WTC11 (cell line): ENCODE results near the gene ETV2. TPM values are rescaled to one million over a fixed set of nuclear protein-coding genes. Genes with fewer than 3 reads are reported as not detected.

ENCODE experiments used
- ATAC-seq: fragments of 200-7000 bp; cut with Tn5 transposase; 2 replicates; pipeline ENCODE4 v1.10.0; 2021; ENCODE audit warnings: mild to moderate bottlenecking, moderate library complexity
- CTCF ChIA-PET: fragments of 300-600 bp; sonication (Branson Sonifier 250); formaldehyde crosslinking; loops from one replicate; lab custom pipeline; 2021; ENCODE audit warnings: antibody characterized with exemption; lab: Charles Lee
- POLR2A ChIA-PET: fragments of 350-600 bp; sonication (Branson Sonifier 250); formaldehyde crosslinking; loops from one replicate; lab custom pipeline; 2021; ENCODE audit warnings: antibody characterized with exemption; lab: Charles Lee
- DNase-seq: peaks from one replicate; pipeline ENCODE4 v3.0.0; 2021; ENCODE audit warnings: low spot score
- H3K27ac Mint-ChIP-seq: 2 replicates; pipeline ENCODE4 v1.8.0; 2021; ENCODE audit warnings: mixed read lengths
- H3K27me3 Mint-ChIP-seq: 2 replicates; pipeline ENCODE4 v1.8.0; 2021; ENCODE audit warnings: low read depth, mild to moderate bottlenecking, moderate library complexity, mixed read lengths
- H3K36me3 Mint-ChIP-seq: 2 replicates; pipeline ENCODE4 v1.8.0; 2021; ENCODE audit warnings: mixed read lengths
- H3K4me1 Mint-ChIP-seq: 2 replicates; pipeline ENCODE4 v1.8.0; 2022; ENCODE audit warnings: mixed read lengths
- H3K4me3 Mint-ChIP-seq: 2 replicates; pipeline ENCODE4 v1.8.0; 2021; ENCODE audit warnings: mild to moderate bottlenecking, moderate library complexity, mixed read lengths
- H3K9me3 Mint-ChIP-seq: 2 replicates; pipeline ENCODE4 v1.8.0; 2021; ENCODE audit warnings: mixed read lengths
- CREM ChIP-seq: sonication (generic); formaldehyde crosslinking; IDR thresholded peaks from 2 replicates; pipeline ENCODE4 v1.8.1; 2022; ENCODE audit warnings: mild to moderate bottlenecking, missing genetic modification reagents, moderate library complexity
- ELF4 ChIP-seq: sonication (generic); formaldehyde crosslinking; IDR thresholded peaks from 2 replicates; pipeline ENCODE4 v1.8.1; 2022; ENCODE audit warnings: low read depth, mild to moderate bottlenecking, moderate library complexity, missing genetic modification reagents
- ETV6 ChIP-seq: sonication (generic); formaldehyde crosslinking; IDR thresholded peaks from 2 replicates; pipeline ENCODE4 v1.8.1; 2022; ENCODE audit warnings: mild to moderate bottlenecking, missing genetic modification reagents
- JUN ChIP-seq: sonication (generic); formaldehyde crosslinking; IDR thresholded peaks from 2 replicates; pipeline ENCODE4 v1.8.0; 2023; ENCODE audit warnings: mild to moderate bottlenecking, missing genetic modification reagents
- KAT7 ChIP-seq: sonication (generic); formaldehyde crosslinking; IDR thresholded peaks from 2 replicates; pipeline ENCODE4 v1.8.1; 2023; ENCODE audit warnings: missing genetic modification reagents, mild to moderate bottlenecking, borderline replicate concordance
- NFE2L1 ChIP-seq: sonication (generic); formaldehyde crosslinking; IDR thresholded peaks from 2 replicates; pipeline ENCODE4 v1.8.1; 2023; ENCODE audit warnings: missing genetic modification reagents
- NR1H2 ChIP-seq: sonication (generic); formaldehyde crosslinking; IDR thresholded peaks from 2 replicates; pipeline ENCODE4 v1.9.0; 2021; ENCODE audit warnings: mild to moderate bottlenecking, moderate library complexity, missing genetic modification reagents
- SMAD3 ChIP-seq: sonication (generic); formaldehyde crosslinking; IDR thresholded peaks from 2 replicates; pipeline ENCODE4 v1.8.0; 2022; ENCODE audit warnings: missing genetic modification reagents, mild to moderate bottlenecking, borderline replicate concordance
- SOX15 ChIP-seq: fragments of 250-450 bp; sonication (Bioruptor Pico); IDR thresholded peaks from 2 replicates; pipeline ENCODE4 v1.9.0; 2021; ENCODE audit warnings: mild to moderate bottlenecking
- SP1 ChIP-seq: sonication (generic); formaldehyde crosslinking; conservative IDR thresholded peaks from 2 replicates; pipeline ENCODE4 v1.8.1; 2022; ENCODE audit warnings: missing genetic modification reagents
- TCF7 ChIP-seq: sonication (generic); formaldehyde crosslinking; IDR thresholded peaks from 2 replicates; pipeline ENCODE4 v1.8.0; 2022; ENCODE audit warnings: mild to moderate bottlenecking, low read depth, missing genetic modification reagents, moderate library complexity
- TEAD4 ChIP-seq: sonication (generic); formaldehyde crosslinking; IDR thresholded peaks from 2 replicates; pipeline ENCODE4 v1.8.0; 2022; ENCODE audit warnings: mild to moderate bottlenecking, missing genetic modification reagents
- ZBTB43 ChIP-seq: sonication (generic); formaldehyde crosslinking; IDR thresholded peaks from 2 replicates; pipeline ENCODE4 v1.8.1; 2023; ENCODE audit warnings: mild to moderate bottlenecking, missing genetic modification reagents
- ZNF263 ChIP-seq: sonication (generic); formaldehyde crosslinking; IDR thresholded peaks from 2 replicates; pipeline ENCODE4 v1.8.1; 2022; ENCODE audit warnings: low read depth, mild to moderate bottlenecking, moderate library complexity, missing genetic modification reagents
- ZNF317 ChIP-seq: sonication (generic); formaldehyde crosslinking; IDR thresholded peaks from 2 replicates; pipeline ENCODE4 v1.8.1; 2023; ENCODE audit warnings: low read depth, mild to moderate bottlenecking, moderate library complexity, missing genetic modification reagents, borderline replicate concordance
- ZNF416 ChIP-seq: fragments of 250-450 bp; sonication (Bioruptor Pico); IDR thresholded peaks from 2 replicates; pipeline ENCODE4 v1.9.0; 2021; ENCODE audit warnings: mild to moderate bottlenecking, inconsistent platforms
- ZNF423 ChIP-seq: fragments of 250-450 bp; sonication (Bioruptor Pico); IDR thresholded peaks from 2 replicates; pipeline ENCODE4 v2.1.2; 2022; ENCODE audit warnings: mild to moderate bottlenecking, moderate library complexity
- ZNF512 ChIP-seq: sonication (generic); formaldehyde crosslinking; IDR thresholded peaks from 2 replicates; pipeline ENCODE4 v1.8.1; 2022; ENCODE audit warnings: missing genetic modification reagents, borderline replicate concordance
- total RNA-seq: library from RNA; stranded (reverse); gene quantifications from 3 replicates; pipeline ENCODE4 v1.2.3, GENCODE V29; 2021
- TF ChIP-seq, protein P1 (sequence below): fragments of 200-600 bp; IDR thresholded peaks from 2 replicates; pipeline ENCODE4 v1.8.0; 2022; ENCODE audit warnings: antibody characterized with exemption

The ETV2 gene
- total RNA-seq, 1 experiment from 2014 or later = 1.7 TPM

DNA sequence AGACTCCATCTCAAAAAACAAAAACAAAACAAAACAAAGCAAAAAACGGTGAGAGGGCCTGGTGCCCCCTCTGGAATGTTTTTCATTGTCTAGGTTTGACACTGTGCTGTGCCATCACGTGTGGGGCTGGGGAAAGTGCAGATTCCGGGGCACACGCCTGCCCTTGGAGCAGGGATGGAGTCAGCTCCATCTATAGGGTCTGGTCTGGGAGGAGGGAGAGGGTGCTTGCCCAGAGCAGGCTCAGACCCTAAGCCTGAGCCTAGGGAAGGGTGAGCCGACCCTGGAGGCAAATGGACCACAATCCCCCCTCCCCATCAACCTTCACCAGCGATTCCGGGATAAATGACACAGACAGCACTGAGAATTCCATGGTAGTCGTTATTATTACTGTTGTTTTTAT is 51.9 kb downstream of the ETV2 start:
- peaks cover 3% of the 10 kb centered on the region for H3K27me3 Mint-ChIP-seq
- H3K36me3 Mint-ChIP-seq = no peaks in the 10 kb centered on the region
- H3K4me1 Mint-ChIP-seq = no peaks in the 10 kb centered on the region; the same call in 1 of the 2 replicates
- ATAC-seq = peak; percentile 67
- peaks cover 4% of the 10 kb centered on the region; the same call in 1 of the 2 replicates for H3K9me3 Mint-ChIP-seq
- DNase-seq = no peak
- H3K4me3 Mint-ChIP-seq = no peak overlapping the region
- ChIA-PET CTCF (interaction anchor here (0.8 to 3.5 kb wide), 9 partner anchors 9 to 183 kb away, joined by 3 to 16 read pairs (median 7); partner anchors contain the start of gene HAUS5), POLR2A (no interaction called here)
- no peak for TF ChIP-seq SMAD3 (CRISPR knock-in tag)
- TF ChIP-seq ZNF416 (CRISPR knock-in tag) = no peak
- TF ChIP-seq ZNF317 = no peak
- no peak for TF ChIP-seq NR1H2 (CRISPR knock-in tag)
- no peak for TF ChIP-seq ZNF512 (CRISPR knock-in tag)
- TF ChIP-seq ZBTB43 (CRISPR knock-in tag) = no peak
- TF ChIP-seq KAT7 (CRISPR knock-in tag) = no peak
- H3K27ac Mint-ChIP-seq = no peak overlapping the region

GRCh38 chr19:35693835-35694599 is 52.5 kb downstream of the ETV2 start:
- peaks cover 6% of the 10 kb centered on the region for H3K27me3 Mint-ChIP-seq

More at GRCh38 chr19:35693835-35694599, 52.5 kb downstream of the ETV2 start:
- Mint-ChIP-seq H3K4me3 (no peak overlapping the region), H3K9me3 (peaks cover 4% of the 10 kb centered on the region; the same call in 1 of the 2 replicates)
- POLR2A ChIA-PET = no interaction called here
- peak; percentile 96 for ATAC-seq
- no peak for TF ChIP-seq TCF7
- TF ChIP-seq JUN (CRISPR knock-in tag) = no peak
- TF ChIP-seq TEAD4 (CRISPR knock-in tag) = no peak
- peak; percentile 99 for TF ChIP-seq ZNF263 (CRISPR knock-in tag)
- no peak for TF ChIP-seq CREM (CRISPR knock-in tag)
- TF ChIP-seq SP1 (CRISPR knock-in tag) = 0 out of 2 replicates have a peak, but pooled peaks have one; percentile 45
- no peak for TF ChIP-seq SOX15
- TF ChIP-seq ETV6 = peak; percentile 86
- TF ChIP-seq ZNF423 = peak; percentile 45; the same call in 1 of the 2 replicates
- TF ChIP-seq ZNF512 (CRISPR knock-in tag) = peak; percentile 84; the same call in 1 of the 2 replicates
- TF ChIP-seq, protein P1, sequence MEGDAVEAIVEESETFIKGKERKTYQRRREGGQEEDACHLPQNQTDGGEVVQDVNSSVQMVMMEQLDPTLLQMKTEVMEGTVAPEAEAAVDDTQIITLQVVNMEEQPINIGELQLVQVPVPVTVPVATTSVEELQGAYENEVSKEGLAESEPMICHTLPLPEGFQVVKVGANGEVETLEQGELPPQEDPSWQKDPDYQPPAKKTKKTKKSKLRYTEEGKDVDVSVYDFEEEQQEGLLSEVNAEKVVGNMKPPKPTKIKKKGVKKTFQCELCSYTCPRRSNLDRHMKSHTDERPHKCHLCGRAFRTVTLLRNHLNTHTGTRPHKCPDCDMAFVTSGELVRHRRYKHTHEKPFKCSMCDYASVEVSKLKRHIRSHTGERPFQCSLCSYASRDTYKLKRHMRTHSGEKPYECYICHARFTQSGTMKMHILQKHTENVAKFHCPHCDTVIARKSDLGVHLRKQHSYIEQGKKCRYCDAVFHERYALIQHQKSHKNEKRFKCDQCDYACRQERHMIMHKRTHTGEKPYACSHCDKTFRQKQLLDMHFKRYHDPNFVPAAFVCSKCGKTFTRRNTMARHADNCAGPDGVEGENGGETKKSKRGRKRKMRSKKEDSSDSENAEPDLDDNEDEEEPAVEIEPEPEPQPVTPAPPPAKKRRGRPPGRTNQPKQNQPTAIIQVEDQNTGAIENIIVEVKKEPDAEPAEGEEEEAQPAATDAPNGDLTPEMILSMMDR = peak; percentile 94
- no peak for TF ChIP-seq ELF4 (CRISPR knock-in tag)
- no peak for TF ChIP-seq NFE2L1 (CRISPR knock-in tag)
- TF ChIP-seq, all 79 proteins: peak for 6
- no peaks in the 10 kb centered on the region; the same call in 1 of the 2 replicates for H3K4me1 Mint-ChIP-seq
- CTCF ChIA-PET = interaction anchor here (0.5 to 3.5 kb wide), 16 partner anchors 9 to 449 kb away, joined by 3 to 16 read pairs (median 5); partner anchors contain the start of genes COX6B1, LIN37, PSENEN and U2AF1L4
- DNase-seq = peak; percentile 93
- no peaks in the 10 kb centered on the region for H3K36me3 Mint-ChIP-seq
- H3K27ac Mint-ChIP-seq = no peak overlapping the region

Other genes starting within 250 kb of the ETV2 start
- not detected in 3 replicates for gene FFAR2, start 193.5 kb upstream of the ETV2 start, total RNA-seq
- gene KRTDAP, start 151.3 kb upstream of the ETV2 start, total RNA-seq = 1.3 to 3.2 TPM (median 1.7 TPM) in 3 replicates
- gene DMKN, start 128.1 kb upstream of the ETV2 start, total RNA-seq = 284 to 302 TPM (median 285 TPM) in 3 replicates
- 0.15 to 0.39 TPM in 2 of 3 replicates, not detected in the other for gene SBSN, start 113.4 kb upstream of the ETV2 start, total RNA-seq
- gene GAPDHS, start 108.3 kb upstream of the ETV2 start, total RNA-seq = 0.20 to 0.30 TPM in 2 of 3 replicates, not detected in the other
- 132 to 135 TPM (median 132 TPM) in 3 replicates for gene TMEM147, start 96.1 kb upstream of the ETV2 start, total RNA-seq
- 0.59 to 1.2 TPM (median 1.1 TPM) in 3 replicates for gene ATP4A, start 78.1 kb upstream of the ETV2 start, total RNA-seq
- not detected in 3 replicates for gene PMIS2, start 55.6 kb upstream of the ETV2 start, total RNA-seq
- gene HAUS5, start 29.0 kb upstream of the ETV2 start, total RNA-seq = 23.5 to 25.4 TPM (median 24.4 TPM) in 3 replicates
- gene RBM42, start 12.7 kb upstream of the ETV2 start, total RNA-seq = 84.7 to 94.9 TPM (median 88.6 TPM) in 3 replicates
- 523 to 536 TPM (median 526 TPM) in 3 replicates for gene COX6B1, start 6.6 kb downstream of the ETV2 start, total RNA-seq
- gene UPK1A, start 24.8 kb downstream of the ETV2 start, total RNA-seq = 1.6 to 3.0 TPM (median 2.7 TPM) in 3 replicates
- 0.11 to 0.34 TPM (median 0.18 TPM) in 3 replicates for gene ZBTB32, start 62.8 kb downstream of the ETV2 start, total RNA-seq
- gene KMT2B, start 76.3 kb downstream of the ETV2 start, total RNA-seq = 53.6 to 66.6 TPM (median 58.1 TPM) in 3 replicates
- gene IGFLR1, start 100.7 kb downstream of the ETV2 start, total RNA-seq = 9.9 to 12.7 TPM (median 12.3 TPM) in 3 replicates
- 19.7 to 20.9 TPM (median 20.8 TPM) in 3 replicates for gene U2AF1L4, start 103.7 kb downstream of the ETV2 start, total RNA-seq
- gene PSENEN, start 103.9 kb downstream of the ETV2 start, total RNA-seq = 80.3 to 85.3 TPM (median 84.0 TPM) in 3 replicates
- gene LIN37, start 106.8 kb downstream of the ETV2 start, total RNA-seq = 4.7 to 6.4 TPM (median 5.6 TPM) in 3 replicates
- gene HSPB6, start 115.3 kb downstream of the ETV2 start, total RNA-seq = 1.4 to 2.5 TPM (median 1.7 TPM) in 3 replicates
- 32.9 to 36.7 TPM (median 36.2 TPM) in 3 replicates for gene PROSER3, start 116.4 kb downstream of the ETV2 start, total RNA-seq
- 36.8 to 43.9 TPM (median 39.8 TPM) in 3 replicates for gene ARHGAP33, start 133.8 kb downstream of the ETV2 start, total RNA-seq
- 0.14 TPM in 1 of 3 replicates, not detected in the others for gene PRODH2, start 171.1 kb downstream of the ETV2 start, total RNA-seq
- gene NPHS1, start 210.8 kb downstream of the ETV2 start, total RNA-seq = 0.61 to 1.7 TPM (median 1.7 TPM) in 3 replicates
- 4.7 to 5.3 TPM (median 4.9 TPM) in 3 replicates for gene KIRREL2, start 215.2 kb downstream of the ETV2 start, total RNA-seq
- gene APLP1, start 226.8 kb downstream of the ETV2 start, total RNA-seq = 15.5 to 24.0 TPM (median 20.2 TPM) in 3 replicates